EL (cell line): ENCODE data around the gene TES.

Experiments used
- DNase-seq: peaks from one replicate; pipeline ENCODE4 v3.0.0-alpha.2; 2016

TES gene

GRCh38 chr7:116194115-116194514 is 16.2 kb upstream of the TES start:
- DNase-seq: peak; percentile 59

GRCh38 chr7:116195451-116195850 is 14.9 kb upstream of the TES start:
- DNase-seq: peak; percentile 13

- DNase-seq: no peak
Measured at GRCh38 chr7:116196947-116197346, 13.4 kb upstream of the TES start.

- DNase-seq: peak; percentile 52
Measured at GRCh38 chr7:116197360-116197759, 13.0 kb upstream of the TES start.

- peak; percentile 51 for DNase-seq
Measured at GRCh38 chr7:116198748-116199410, 11.5 kb upstream of the TES start.

- DNase-seq: peak; percentile 20
Measured at GRCh38 chr7:116200963-116201362, 9.4 kb upstream of the TES start.

- DNase-seq: no peak
Measured at GRCh38 chr7:116206141-116206540, 4.2 kb upstream of the TES start.

- DNase-seq: no peak
Measured at GRCh38 chr7:116208919-116209318, 1.4 kb upstream of the TES start.

- no peak for DNase-seq
Measured at GRCh38 chr7:116209561-116210070, 723 bp upstream of the TES start.

- peak; percentile 89 for DNase-seq
Measured at GRCh38 chr7:116211006-116211912, 920 bp downstream of the TES start.

GRCh38 chr7:116211913-116212596 is 1.7 kb downstream of the TES start:
- DNase-seq: no peak

- peak; percentile 58 for DNase-seq
Measured at GRCh38 chr7:116212869-116213268, 2.5 kb downstream of the TES start.

GRCh38 chr7:116213361-116214130 is 3.2 kb downstream of the TES start:
- DNase-seq: no peak

GRCh38 chr7:116214921-116215320 is 4.6 kb downstream of the TES start:
- no peak for DNase-seq

- no peak for DNase-seq
Measured at GRCh38 chr7:116215551-116215950, 5.2 kb downstream of the TES start.

GRCh38 chr7:116216956-116217571 is 6.7 kb downstream of the TES start:
- DNase-seq: no peak

GRCh38 chr7:116218051-116218645 is 7.8 kb downstream of the TES start:
- peak; percentile 93 for DNase-seq

- DNase-seq: no peak
Measured at GRCh38 chr7:116218747-116219146, 8.4 kb downstream of the TES start.

- no peak for DNase-seq
Measured at GRCh38 chr7:116219288-116219687, 8.9 kb downstream of the TES start.

- no peak for DNase-seq
Measured at GRCh38 chr7:116219834-116220233, 9.5 kb downstream of the TES start.

GRCh38 chr7:116222501-116222900 is 12.2 kb downstream of the TES start:
- no peak for DNase-seq

- DNase-seq: no peak
Measured at GRCh38 chr7:116223588-116223987, 13.2 kb downstream of the TES start.
